HUES6 (cell line): ENCODE measurements around the gene CPNE9.

Source experiments
- H3K27ac ChIP-seq: 2 replicates; pipeline ENCODE4 v1.7.0; 2013; ENCODE audit warnings: low read depth, mild to moderate bottlenecking, low read length, inconsistent platforms
- H3K27me3 ChIP-seq: 2 replicates; pipeline ENCODE4 v1.6.1; 2013; ENCODE audit warnings: low read length; ENCODE audit not compliant: control insufficient read depth, insufficient read depth
- H3K36me3 ChIP-seq: 2 replicates; pipeline ENCODE4 v1.6.1; 2013; ENCODE audit warnings: low read length; ENCODE audit not compliant: control insufficient read depth, insufficient read depth
- H3K4me1 ChIP-seq: 2 replicates; pipeline ENCODE4 v1.6.1; 2013; ENCODE audit warnings: low read length; ENCODE audit not compliant: control insufficient read depth, insufficient read depth
- H3K4me3 ChIP-seq: 2 replicates; pipeline ENCODE4 v1.5.1; 2013; ENCODE audit warnings: low read depth, low read length
- H3K9ac ChIP-seq: one replicate; pipeline ENCODE4 v1.6.1; 2013; ENCODE audit warnings: mild to moderate bottlenecking, low read length
- H3K9me3 ChIP-seq: 2 replicates; pipeline ENCODE4 v1.6.1; 2013; ENCODE audit warnings: low read depth, low read length; ENCODE audit not compliant: control insufficient read depth, insufficient read depth

CPNE9 gene

GRCh38 chr3:9749296-9749644 lies 45.6 kb downstream of the CPNE9 start:
- Histone ChIP-seq H3K9ac (peak overlapping the region; percentile 76), H3K4me3 (peak overlapping the region; percentile 87), H3K27me3 (no peaks in the 10 kb centered on the region), H3K4me1 (0 out of 2 replicates have a peak, but pooled peaks cover 7% of the 10 kb centered on the region), H3K27ac (peak overlapping the region; percentile 81; the same call in 1 of the 2 replicates), H3K36me3 (peaks cover 67% of the 10 kb centered on the region), H3K9me3 (no peaks in the 10 kb centered on the region)

DNA sequence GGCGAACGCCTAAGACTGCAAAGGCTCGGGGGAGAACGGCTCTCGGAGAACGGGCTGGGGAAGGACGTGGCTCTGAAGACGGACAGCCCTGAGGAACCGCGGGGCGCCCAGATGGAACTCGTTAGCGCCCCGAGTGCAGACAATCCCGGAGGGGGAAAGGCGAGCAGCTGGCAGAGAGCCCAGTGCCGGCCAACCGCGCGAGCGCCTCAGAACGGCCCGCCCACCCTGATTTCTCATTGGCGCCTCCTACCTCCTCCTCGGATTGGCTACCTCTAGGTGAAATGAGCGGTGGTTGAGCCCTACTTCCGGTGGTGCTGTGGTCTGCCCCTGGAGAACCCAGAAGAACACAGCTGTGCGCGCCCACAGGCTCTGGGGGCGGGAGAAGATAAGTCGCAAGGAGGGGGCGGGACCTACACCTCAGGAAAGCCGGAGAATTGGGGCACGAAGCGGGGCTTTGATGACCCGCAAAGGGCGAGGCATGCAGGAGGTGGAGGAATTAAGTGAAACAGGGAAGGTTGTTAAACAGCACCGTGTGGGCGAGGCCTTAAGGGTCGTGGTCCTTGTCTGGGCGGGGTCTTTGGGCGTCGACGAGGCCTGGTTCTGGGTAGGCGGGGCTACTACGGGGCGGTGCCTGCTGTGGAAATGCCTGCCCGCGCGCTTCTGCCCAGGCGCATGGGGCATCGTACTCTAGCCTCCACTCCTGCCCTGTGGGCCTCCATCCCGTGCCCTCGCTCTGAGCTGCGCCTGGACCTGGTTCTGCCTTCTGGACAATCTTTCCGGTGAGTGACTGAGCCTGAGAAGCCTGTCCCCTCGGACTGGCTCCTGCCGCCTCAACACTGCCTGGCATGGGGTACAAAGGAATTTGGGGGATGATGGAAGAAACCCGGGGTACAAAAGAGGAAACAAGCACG lies 46.3 kb downstream of the CPNE9 start, which contains the start of gene OGG1:
Gene OGG1, plus strand, starts transcription at position 308 of the 911 bp plus-strand sequence. Its CDS starts 335 bp downstream, at position 643.
- Histone ChIP-seq H3K9ac (peak within 1 kb of the TSS; percentile 76), H3K9me3 (no peaks in the 10 kb centered on the region), H3K4me1 (0 out of 2 replicates have a peak, but pooled peaks cover 7% of the 10 kb centered on the region), H3K36me3 (peaks cover 67% of the 10 kb centered on the region), H3K4me3 (peak within 1 kb of the TSS; percentile 87), H3K27me3 (no peaks in the 10 kb centered on the region), H3K27ac (peak within 1 kb of the TSS; percentile 81)

- Histone ChIP-seq H3K27ac (0 out of 2 replicates have a peak overlapping the region, but pooled peaks have one; percentile 48), H3K4me1 (0 out of 2 replicates have a peak, but pooled peaks cover 7% of the 10 kb centered on the region), H3K9ac (peak overlapping the region; percentile 71), H3K36me3 (peaks cover 63% of the 10 kb centered on the region), H3K4me3 (peak overlapping the region; percentile 87), H3K27me3 (no peaks in the 10 kb centered on the region), H3K9me3 (no peaks in the 10 kb centered on the region)
Measured at GRCh38 chr3:9750556-9751411, 47.2 kb downstream of the CPNE9 start.

GRCh38 chr3:9754678-9755077 lies 51.0 kb downstream of the CPNE9 start:
- H3K9me3 ChIP-seq: no peaks in the 10 kb centered on the region
- H3K4me1 ChIP-seq: 0 out of 2 replicates have a peak, but pooled peaks cover 7% of the 10 kb centered on the region
- no peak overlapping the region for H3K27ac ChIP-seq
- H3K27me3 ChIP-seq: no peaks in the 10 kb centered on the region
- H3K4me3 ChIP-seq: no peak overlapping the region
- H3K9ac ChIP-seq: no peak overlapping the region
- H3K36me3 ChIP-seq: peaks cover 65% of the 10 kb centered on the region

DNA sequence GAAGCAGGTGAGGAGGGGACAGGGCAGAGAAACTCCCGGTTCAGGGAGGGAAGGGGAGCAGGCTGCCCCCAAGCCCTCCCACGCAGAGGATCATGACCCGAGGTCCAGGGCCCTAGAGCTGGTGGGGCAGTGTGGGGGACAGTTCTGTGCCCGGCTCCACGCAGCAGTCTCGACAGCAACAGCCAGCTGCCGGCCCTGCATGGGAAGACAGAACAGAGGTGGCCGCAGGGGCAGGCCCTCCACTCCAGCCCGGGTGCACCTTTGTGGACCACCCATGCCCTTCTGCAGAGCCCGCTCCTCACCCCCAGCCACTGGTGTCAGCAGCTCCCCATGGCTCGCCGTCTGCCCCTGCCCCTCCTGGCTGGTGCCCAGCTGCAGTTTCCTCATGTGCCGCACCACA lies 53.8 kb downstream of the CPNE9 start:
- Histone ChIP-seq H3K9ac (no peak overlapping the region), H3K27me3 (no peaks in the 10 kb centered on the region), H3K27ac (no peak overlapping the region), H3K36me3 (peaks cover 60% of the 10 kb centered on the region), H3K9me3 (no peaks in the 10 kb centered on the region), H3K4me3 (no peak overlapping the region), H3K4me1 (no peaks in the 10 kb centered on the region)

DNA sequence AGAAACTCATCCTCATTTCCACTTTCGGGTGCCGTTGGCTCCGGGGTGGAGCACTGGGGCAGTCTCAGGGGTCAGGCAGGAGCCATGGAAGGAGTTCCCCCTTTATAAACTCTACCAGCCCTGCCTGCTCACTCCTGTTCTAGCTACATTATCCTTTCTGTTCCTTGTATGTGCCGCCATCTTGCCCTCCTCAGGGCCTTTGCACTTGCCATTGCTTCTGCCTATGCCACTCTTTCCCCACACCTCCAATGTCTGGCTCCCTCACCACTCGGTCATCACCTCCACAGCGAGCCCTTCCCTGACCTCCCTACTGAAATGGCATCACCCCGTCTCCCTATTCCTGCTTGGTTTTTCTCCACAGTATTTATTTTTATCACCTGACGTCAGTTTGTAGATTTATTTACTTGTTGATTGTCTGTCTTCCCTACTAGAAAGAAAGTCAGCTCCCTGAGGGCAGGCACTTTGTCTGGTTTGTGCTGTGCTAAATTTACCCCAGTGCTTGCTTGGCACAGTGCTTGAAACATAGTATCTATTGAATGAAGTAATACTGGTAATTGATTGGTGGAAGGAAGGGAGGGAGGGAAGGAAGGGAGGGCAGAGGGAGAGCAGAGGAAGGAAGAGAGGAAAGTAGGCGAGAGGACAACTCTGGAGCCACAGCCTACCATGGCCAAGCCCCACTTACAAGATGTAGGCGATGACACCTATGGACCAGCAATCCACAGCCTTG lies 57.3 kb downstream of the CPNE9 start:
- Histone ChIP-seq H3K4me3 (no peak overlapping the region), H3K9ac (no peak overlapping the region), H3K27ac (no peak overlapping the region), H3K4me1 (peaks cover under 1% of the 10 kb centered on the region; the same call in 1 of the 2 replicates), H3K27me3 (no peaks in the 10 kb centered on the region), H3K36me3 (peaks cover 38% of the 10 kb centered on the region), H3K9me3 (no peaks in the 10 kb centered on the region)

DNA sequence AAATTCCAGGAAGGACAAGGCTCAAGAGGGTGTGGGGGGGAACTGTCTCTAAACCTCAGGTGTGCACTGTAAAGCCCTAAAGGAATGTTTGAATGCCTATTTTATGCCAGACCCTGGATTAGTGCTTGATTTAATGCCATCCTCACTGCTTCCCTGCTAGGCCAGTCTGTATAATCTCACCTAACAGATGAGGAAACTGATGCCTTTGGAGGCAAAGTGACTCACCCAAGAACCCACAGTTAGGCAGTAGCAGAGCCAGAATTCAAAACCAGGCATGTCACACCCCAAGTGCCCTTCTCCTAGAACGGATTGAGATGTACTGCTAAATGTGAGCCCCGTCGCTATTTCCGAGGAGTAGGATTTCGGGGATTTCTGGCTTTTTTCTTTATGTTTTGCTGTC lies 58.3 kb downstream of the CPNE9 start:
- Histone ChIP-seq H3K9me3 (no peaks in the 10 kb centered on the region), H3K4me3 (no peak overlapping the region), H3K27ac (no peak overlapping the region), H3K36me3 (peaks cover 29% of the 10 kb centered on the region), H3K9ac (no peak overlapping the region), H3K27me3 (no peaks in the 10 kb centered on the region; the same call in 1 of the 2 replicates), H3K4me1 (peaks cover 4% of the 10 kb centered on the region; the same call in 1 of the 2 replicates)

DNA sequence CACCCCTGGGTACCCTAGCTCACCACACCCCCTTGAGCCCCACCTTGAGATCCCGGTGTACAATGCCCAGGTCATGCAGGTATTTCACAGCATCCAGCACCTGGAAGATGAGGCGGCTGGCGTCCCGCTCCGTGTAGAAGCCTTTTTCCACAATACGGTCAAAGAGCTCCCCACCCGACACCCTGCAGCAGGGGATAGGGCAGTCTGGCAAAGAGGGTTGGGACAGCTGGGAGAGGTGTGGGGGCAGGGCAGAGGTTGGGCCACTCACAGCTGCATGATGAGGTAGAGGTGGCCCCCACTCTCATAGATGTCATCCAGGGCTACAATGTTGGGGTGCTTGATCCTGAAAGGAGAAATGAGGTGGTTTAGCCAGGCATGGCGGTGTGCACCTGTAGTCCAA lies 59.2 kb downstream of the CPNE9 start:
- no peak overlapping the region for H3K27ac ChIP-seq
- no peak overlapping the region for H3K4me3 ChIP-seq
- H3K9me3 ChIP-seq: no peaks in the 10 kb centered on the region
- peaks cover 4% of the 10 kb centered on the region; the same call in 1 of the 2 replicates for H3K4me1 ChIP-seq
- no peaks in the 10 kb centered on the region; the same call in 1 of the 2 replicates for H3K27me3 ChIP-seq
- H3K36me3 ChIP-seq: peaks cover 20% of the 10 kb centered on the region
- H3K9ac ChIP-seq: no peak overlapping the region

- no peaks in the 10 kb centered on the region for H3K9me3 ChIP-seq
- peaks cover 11% of the 10 kb centered on the region for H3K27me3 ChIP-seq
- H3K4me3 ChIP-seq: no peak overlapping the region
- H3K4me1 ChIP-seq: peaks cover 16% of the 10 kb centered on the region
- H3K27ac ChIP-seq: no peak overlapping the region
- H3K9ac ChIP-seq: no peak overlapping the region
- H3K36me3 ChIP-seq: 0 out of 2 replicates have a peak, but pooled peaks cover 2% of the 10 kb centered on the region
Measured at GRCh38 chr3:9765865-9766264, 62.2 kb downstream of the CPNE9 start.

GRCh38 chr3:9767418-9767817 lies 63.8 kb downstream of the CPNE9 start:
- H3K27me3 ChIP-seq: peaks cover 11% of the 10 kb centered on the region
- no peak overlapping the region for H3K27ac ChIP-seq
- peaks cover 16% of the 10 kb centered on the region for H3K4me1 ChIP-seq
- H3K9me3 ChIP-seq: no peaks in the 10 kb centered on the region
- H3K9ac ChIP-seq: no peak overlapping the region
- no peaks in the 10 kb centered on the region for H3K36me3 ChIP-seq
- H3K4me3 ChIP-seq: no peak overlapping the region
